GM21447 (cell line): ENCODE data around the gene KDM4C.
A peak's percentile ranks its signal among the peaks of the same experiment; 100 is the strongest.

Experiments used
- ATAC-seq: cut with Tn5 transposase; IDR thresholded peaks from one replicate; pipeline ENCODE4 v1.9.1; 2021; ENCODE audit not compliant: unreplicated experiment

KDM4C gene

GRCh38 chr9:6961845-6962522, 204.2 kb downstream of the KDM4C start:
- ATAC-seq: no peak

GRCh38 chr9:6965566-6965965, 207.8 kb downstream of the KDM4C start:
- ATAC-seq: no peak

- no peak for ATAC-seq
Measured at GRCh38 chr9:6968271-6968670, 210.5 kb downstream of the KDM4C start.

GRCh38 chr9:6969805-6970204, 212.0 kb downstream of the KDM4C start:
- no peak for ATAC-seq

- ATAC-seq: no peak
Measured at GRCh38 chr9:6973089-6973488, 215.3 kb downstream of the KDM4C start.

GRCh38 chr9:6973762-6974161, 216.0 kb downstream of the KDM4C start:
- ATAC-seq: peak; percentile 96

- no peak for ATAC-seq
Measured at GRCh38 chr9:6975198-6975597, 217.4 kb downstream of the KDM4C start.

GRCh38 chr9:6977761-6978160, 220.0 kb downstream of the KDM4C start:
- ATAC-seq: no peak

- no peak for ATAC-seq
Measured at GRCh38 chr9:6978591-6978990, 220.8 kb downstream of the KDM4C start.

GRCh38 chr9:6984941-6985578, 227.3 kb downstream of the KDM4C start:
- ATAC-seq: no peak

GRCh38 chr9:6986141-6986815, 228.5 kb downstream of the KDM4C start:
- ATAC-seq: no peak

GRCh38 chr9:6987381-6987780, 229.6 kb downstream of the KDM4C start:
- ATAC-seq: no peak

- ATAC-seq: no peak
Measured at GRCh38 chr9:6991418-6991817, 233.6 kb downstream of the KDM4C start.

- no peak for ATAC-seq
Measured at GRCh38 chr9:6996061-6996854, 238.5 kb downstream of the KDM4C start.

- ATAC-seq: no peak
Measured at GRCh38 chr9:6997330-6997729, 239.6 kb downstream of the KDM4C start.

GRCh38 chr9:6999794-7000193, 242.0 kb downstream of the KDM4C start:
- no peak for ATAC-seq

- no peak for ATAC-seq
Measured at GRCh38 chr9:7001571-7001970, 243.8 kb downstream of the KDM4C start.

- ATAC-seq: no peak
Measured at GRCh38 chr9:7003861-7004260, 246.1 kb downstream of the KDM4C start.

GRCh38 chr9:7006417-7006816, 248.6 kb downstream of the KDM4C start:
- no peak for ATAC-seq

- ATAC-seq: no peak
Measured at GRCh38 chr9:7008411-7008810, 250.6 kb downstream of the KDM4C start.

- no peak for ATAC-seq
Measured at GRCh38 chr9:7009065-7009464, 251.3 kb downstream of the KDM4C start.
